Renal cortex interstitium (tissue), 15 donors: ENCODE data around the gene EPHB2. TPM values are rescaled to one million over a fixed set of nuclear protein-coding genes. Genes with fewer than 3 reads are reported as not detected.
"Not testable (repeated sequence)": the region's sequence is repeated elsewhere in the genome, so short reads cannot be mapped to it uniquely, and the experiment has no call there.

ENCODE experiments used
- DNase-seq, 11 donors: peaks; one replicate each; pipeline ENCODE4 v3.0.0-alpha.2; 2013; ENCODE audit warnings: low read depth in 9 of 11, low spot score in 4 of 11; ENCODE audit errors: extremely low read depth in 1 of 11
- long read RNA-seq, 16 experiments: transcript quantifications; one replicate each; lab custom pipeline, GENCODE V29; 2026
- polyA plus RNA-seq, 3 donors: library from polyadenylated mRNA; unstranded; fragments of 120-200 nt; gene quantifications; one replicate each; pipeline ENCODE4 v1.2.1, GENCODE V29; 2013; ENCODE audit not compliant: insufficient read length in 3 of 3

The EPHB2 gene
- polyA plus RNA-seq: 10 to 100 TPM; 11.8 to 16.1 (median 11.9) TPM
- long read RNA-seq, donor 1: 0 reads
- long read RNA-seq, donor 2, partial matches to known transcripts: 0 of 1 reads
- long read RNA-seq, donor 2, other reads (novel, unspliced or antisense): 0 of 1 reads
- long read RNA-seq, donor 3, partial matches to known transcripts: 0 of 2 reads
- long read RNA-seq, donor 3, other reads (novel, unspliced or antisense): 0 of 2 reads
- long read RNA-seq, donor 4: 0 reads
- long read RNA-seq, donor 5: 0 reads
- long read RNA-seq, donor 6, partial matches to known transcripts: 0 of 2 reads
- long read RNA-seq, donor 6, other reads (novel, unspliced or antisense): 0 of 2 reads
- long read RNA-seq, donor 7, partial matches to known transcripts: 0 of 2 reads
- long read RNA-seq, donor 7, other reads (novel, unspliced or antisense): 0 of 2 reads
- long read RNA-seq, donor 8, partial matches to known transcripts: 5 of 5 reads
- long read RNA-seq, donor 8, other reads (novel, unspliced or antisense): 0 of 5 reads
- long read RNA-seq, donor 9: 0 reads
- long read RNA-seq, donor 10: 0 reads
- long read RNA-seq, donor 11, partial matches to known transcripts: 0 of 1 reads
- long read RNA-seq, donor 11, other reads (novel, unspliced or antisense): 0 of 1 reads
- long read RNA-seq, donor 12, partial matches to known transcripts: 0 of 1 reads
- long read RNA-seq, donor 12, other reads (novel, unspliced or antisense): 0 of 1 reads
- long read RNA-seq, donor 13: 0 reads
- long read RNA-seq, donor 14, partial matches to known transcripts: 0 of 1 reads
- long read RNA-seq, donor 14, other reads (novel, unspliced or antisense): 0 of 1 reads
- long read RNA-seq, donor 15: 0 reads
- long read RNA-seq, donor 16, transcript EPHB2-202 (16 exons, 3,152 nt): major isoform, 5 of 15 reads
- long read RNA-seq, donor 16, partial matches to known transcripts: 8 of 15 reads
- long read RNA-seq, donor 16, other reads (novel, unspliced or antisense): 0 of 15 reads

DNA sequence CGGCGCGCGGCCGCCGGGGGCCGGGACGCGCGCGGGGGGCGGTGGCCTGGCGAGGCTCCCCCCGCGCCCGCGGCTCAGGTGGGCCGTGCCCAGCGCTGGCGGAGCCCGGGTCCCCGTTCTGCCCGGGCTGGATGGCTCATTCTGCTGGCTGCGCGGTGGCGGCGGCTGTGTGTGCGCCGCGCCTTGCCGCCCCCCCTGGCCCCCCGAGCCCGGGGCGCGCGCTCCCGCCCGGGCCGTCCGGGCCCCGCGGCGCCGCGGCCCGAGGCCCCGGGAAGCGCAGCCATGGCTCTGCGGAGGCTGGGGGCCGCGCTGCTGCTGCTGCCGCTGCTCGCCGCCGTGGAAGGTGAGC, at the start of gene EPHB2:
TSS of gene EPHB2 (plus strand) at position 139 of the 349 bp plus-strand sequence. CDS start at position 283, 144 bp downstream.
- DNase-seq: no peak

DNA sequence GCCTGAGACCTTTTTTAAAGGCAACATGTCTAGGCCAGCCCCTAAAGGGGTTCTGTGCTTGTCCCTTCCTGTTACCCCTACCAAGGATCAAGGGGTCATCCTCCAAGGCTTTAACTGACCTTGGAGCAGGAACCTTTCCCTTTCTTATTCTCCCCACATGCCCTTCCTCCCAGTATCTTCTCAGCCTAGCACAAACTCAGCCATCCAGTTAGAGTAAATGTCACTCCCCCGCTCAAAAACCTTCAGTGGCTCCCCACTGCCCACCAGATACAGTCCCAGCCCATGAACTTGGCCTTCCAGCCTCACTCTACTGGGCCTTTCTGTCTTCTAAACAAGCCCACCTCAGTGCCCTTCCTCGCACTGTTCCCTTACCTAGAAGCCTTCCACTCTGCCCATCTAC, 48.8 kb upstream of the EPHB2 start:
- DNase-seq: no peak

GRCh38 chr1:22662318-22662717, 48.3 kb upstream of the EPHB2 start:
- no peak for DNase-seq

DNA sequence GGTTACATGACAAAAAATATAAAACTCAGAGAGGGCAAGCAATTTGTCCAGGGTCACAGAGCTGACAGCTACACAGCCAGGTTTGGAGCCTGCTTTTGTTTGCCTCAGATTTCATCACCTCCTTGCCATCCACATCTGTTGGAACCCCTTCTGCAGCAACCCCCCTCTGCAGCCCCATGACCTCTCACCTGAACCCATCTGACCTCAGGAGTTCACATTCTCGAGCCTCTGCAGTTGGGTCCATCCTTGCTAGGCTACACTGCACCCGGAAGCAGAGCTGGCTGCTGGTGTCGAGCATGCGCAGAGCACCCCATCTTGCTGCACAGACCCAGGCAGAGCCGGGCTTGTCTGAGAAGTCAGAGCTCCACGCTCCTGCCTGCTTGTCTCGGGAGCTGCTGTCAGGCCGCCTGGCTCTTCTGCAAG, 47.6 kb upstream of the EPHB2 start:
- no peak for DNase-seq

GRCh38 chr1:22665752-22666151, 44.9 kb upstream of the EPHB2 start:
- peak in 2 of 11 donors; percentile 26 to 40 for DNase-seq

DNA sequence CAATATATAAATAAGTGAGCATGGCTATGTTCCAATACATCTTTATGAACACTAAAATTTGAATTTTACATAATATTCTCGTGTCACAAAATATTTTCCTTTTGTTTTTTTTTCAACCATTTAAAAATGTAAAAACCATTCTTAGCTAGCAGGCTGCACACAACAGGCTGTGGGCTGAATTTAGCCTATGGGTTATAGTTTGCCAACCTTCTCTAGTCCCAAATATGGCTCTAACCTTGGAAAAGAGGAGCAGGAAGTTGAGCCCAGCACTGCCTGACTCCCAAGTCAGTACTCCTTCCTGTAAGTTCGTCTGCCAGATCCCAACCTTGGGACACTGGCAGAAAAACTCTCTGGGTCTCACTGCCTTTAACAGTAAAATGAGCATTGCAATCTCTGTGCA, 44.2 kb upstream of the EPHB2 start:
- no peak for DNase-seq

DNA sequence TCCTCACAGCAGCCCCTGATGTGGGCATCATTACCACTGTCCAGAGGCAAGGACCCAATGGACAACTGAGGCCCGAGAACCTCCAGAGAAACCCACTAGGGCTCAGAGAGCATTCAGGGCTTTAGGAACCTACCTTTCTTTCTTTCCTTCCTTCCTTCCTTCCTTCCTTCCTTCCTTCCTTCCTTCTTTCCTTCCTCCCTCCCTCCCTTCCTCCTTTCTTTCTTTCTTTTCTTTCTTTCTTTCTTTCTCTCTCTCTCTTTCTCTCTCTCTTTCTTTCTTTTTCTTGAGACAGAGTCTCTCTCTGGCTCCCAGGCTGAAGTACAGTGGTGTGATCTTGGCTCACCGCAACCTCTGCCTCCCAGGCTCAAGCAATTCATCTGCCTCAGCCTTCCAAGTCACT, 41.8 kb upstream of the EPHB2 start:
- DNase-seq: not testable (repeated sequence)

DNA sequence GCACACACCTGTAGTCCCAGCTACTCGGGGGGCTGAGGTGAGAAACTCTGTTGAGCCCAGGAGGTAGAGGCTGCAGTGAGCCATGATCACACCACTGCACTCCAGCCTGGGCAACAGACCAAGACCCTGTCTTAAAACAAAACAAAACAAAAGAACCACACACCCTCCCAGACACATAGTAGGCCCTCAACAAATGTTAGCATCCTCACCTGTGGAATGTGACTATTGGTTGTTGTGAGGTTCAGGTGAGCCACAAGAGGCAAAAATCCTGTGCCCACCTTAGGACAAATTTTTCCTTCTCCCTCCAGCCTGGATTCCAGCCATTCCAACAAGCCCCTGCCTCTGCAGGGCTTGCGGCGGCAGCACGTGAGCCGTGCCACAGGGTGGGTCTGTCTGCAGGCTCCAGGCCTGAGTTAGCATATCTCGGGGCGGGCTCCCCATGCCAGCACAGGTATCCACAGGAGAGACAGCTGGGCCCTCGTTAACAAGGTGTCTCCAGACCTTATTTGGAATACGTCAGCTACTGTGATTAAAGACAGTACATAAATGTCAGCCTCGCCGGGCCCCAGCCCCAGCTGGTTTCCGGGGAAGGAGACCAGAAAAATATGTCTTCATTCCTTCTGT, 40.2 kb upstream of the EPHB2 start:
- DNase-seq: no peak

GRCh38 chr1:22671999-22672398, 38.6 kb upstream of the EPHB2 start:
- no peak for DNase-seq

- peak in 3 of 11 donors; percentile 42 to 52 (median 43) for DNase-seq
Measured at GRCh38 chr1:22673486-22674409, 36.9 kb upstream of the EPHB2 start.

- no peak for DNase-seq
Measured at GRCh38 chr1:22674410-22674749, 36.3 kb upstream of the EPHB2 start.

DNA sequence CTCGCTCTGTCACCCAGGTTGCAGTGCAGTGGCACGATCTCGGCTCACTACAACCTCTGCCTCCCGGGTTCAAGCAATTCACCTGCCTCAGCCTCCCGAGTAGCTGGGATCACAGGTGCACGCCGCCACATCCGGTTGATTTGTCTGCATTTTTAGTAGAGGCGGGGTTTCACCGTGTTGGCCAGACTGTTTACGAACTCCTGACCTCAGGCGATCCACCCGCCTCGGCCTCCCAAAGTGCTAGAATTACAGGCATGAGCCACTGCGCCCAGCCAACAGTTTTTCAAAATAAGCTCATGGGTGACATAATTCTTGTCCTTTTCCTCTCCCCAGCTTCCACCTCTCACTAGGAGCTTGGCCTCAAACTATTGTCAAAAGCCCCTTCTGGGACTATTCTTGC, 34.5 kb upstream of the EPHB2 start:
- DNase-seq: not testable (repeated sequence)

- DNase-seq: no peak
Measured at GRCh38 chr1:22676916-22677583, 33.6 kb upstream of the EPHB2 start.

GRCh38 chr1:22677931-22678896, 32.4 kb upstream of the EPHB2 start:
- no peak for DNase-seq

DNA sequence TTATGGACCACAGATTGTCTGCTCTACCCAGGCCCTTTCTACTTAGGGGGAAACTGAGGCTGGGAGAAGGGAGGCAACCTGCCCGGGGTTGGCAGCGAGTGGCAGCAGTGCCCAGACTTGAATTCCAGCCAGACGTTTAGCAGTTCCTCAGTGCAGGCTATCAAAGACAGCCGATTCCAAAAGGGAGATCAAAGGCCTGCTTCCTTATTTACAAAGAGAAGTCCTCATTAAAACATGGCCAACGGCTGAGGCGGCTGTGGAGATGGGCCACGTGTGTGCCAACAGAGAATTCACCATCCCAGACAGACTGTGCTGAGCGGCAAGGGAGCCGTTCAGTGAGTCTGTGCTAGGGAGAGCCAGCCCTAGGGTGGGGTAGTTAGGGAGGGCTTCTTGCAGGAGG, 29.9 kb upstream of the EPHB2 start:
- DNase-seq: no peak

DNA sequence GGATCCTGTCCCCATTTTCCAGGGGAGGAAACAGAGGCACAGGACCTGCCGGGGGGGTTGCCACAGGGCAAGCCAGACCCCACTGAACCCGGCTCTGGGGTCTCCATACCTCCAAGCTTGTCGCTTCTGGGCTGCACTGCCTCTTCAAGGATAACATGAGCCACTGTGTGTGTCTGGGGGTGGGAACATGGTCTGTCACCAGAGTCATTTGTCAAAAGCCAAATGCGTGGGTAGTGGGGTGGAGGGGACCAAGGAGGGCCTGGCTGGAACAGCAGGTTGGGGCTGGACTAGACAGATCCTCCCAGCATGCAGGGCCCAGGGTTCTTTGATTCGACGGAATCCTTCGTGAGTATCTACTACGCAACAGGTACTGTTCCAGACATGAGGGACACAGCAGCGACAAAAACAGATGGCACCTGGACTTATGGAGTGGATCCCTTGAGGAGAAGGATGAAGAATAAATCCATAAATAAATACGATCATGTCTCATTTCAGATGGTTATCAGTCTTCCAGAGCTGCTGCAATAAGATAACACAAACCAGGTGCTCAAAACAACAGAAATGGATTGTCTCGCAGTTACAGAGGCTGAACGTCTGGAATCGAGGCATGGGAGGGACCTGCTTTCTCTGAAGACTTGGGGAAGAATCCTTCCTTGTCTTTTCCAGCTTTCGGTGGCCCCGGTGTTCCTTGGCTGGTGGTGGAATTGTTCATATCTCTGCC, 28.9 kb upstream of the EPHB2 start:
- no peak for DNase-seq
